Activated CD4-positive, alpha-beta T cell treated with anti-CD3 and anti-CD28 coated beads, Interleukin-2, amount 50 U/mL, for 16 hours (primary cell): ENCODE data around the gene C1orf198.

ENCODE experiments used
- DNase-seq: peaks from one replicate; pipeline ENCODE4 v3.0.0-alpha.2; 2020

Gene C1orf198

DNA sequence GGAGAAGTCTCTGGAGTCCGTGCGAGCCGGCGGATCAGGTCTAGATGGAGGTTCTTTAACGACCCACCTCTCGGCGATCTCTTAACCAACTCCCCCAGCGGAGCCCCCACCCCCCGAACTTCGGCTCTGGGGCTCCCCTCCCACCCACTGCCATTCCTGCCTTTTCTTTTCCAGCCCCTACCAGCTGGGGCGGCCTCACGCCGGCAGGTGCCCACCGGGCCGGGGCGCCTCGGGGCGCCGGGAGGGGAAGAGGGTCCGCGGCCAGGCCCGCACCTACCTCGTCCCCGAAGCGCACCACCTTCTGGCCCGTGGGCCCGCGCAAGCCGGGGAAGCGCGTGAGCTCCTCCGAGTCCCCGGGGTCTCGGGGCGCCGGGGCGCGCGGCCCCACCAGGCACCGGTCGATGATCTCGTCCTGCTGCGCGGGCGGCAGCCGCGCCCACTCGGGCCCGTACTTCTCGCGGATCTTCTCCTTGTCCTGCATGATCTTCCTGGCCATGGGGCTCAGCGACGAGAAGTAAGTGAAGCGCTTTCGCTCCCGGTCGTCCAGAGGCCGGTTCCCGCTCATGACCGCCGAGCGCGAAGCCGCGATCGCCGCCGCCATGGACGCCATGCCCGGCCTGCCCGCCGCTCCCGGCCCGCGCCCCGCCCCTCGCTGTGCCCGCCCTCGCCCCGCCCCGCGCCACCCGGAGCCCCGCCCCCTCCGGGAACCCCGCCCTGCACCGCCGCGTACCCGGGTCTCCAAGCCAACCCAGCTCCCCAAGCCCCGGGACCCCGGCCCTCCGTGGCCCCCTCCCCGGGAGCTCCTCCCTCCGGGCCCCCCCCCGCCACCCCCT lies at the start of gene C1orf198:
Gene C1orf198, minus strand, starts transcription at position 619 of the 833 bp plus-strand sequence. Its CDS starts 9 bp downstream, at position 610.
- peak; percentile 75 for DNase-seq

GRCh38 chr1:230917284-230918135 lies 49.2 kb upstream of the C1orf198 start:
- DNase-seq, result peak; percentile 70

- no peak for DNase-seq
Measured at GRCh38 chr1:230916587-230917283, 48.4 kb upstream of the C1orf198 start.

DNA sequence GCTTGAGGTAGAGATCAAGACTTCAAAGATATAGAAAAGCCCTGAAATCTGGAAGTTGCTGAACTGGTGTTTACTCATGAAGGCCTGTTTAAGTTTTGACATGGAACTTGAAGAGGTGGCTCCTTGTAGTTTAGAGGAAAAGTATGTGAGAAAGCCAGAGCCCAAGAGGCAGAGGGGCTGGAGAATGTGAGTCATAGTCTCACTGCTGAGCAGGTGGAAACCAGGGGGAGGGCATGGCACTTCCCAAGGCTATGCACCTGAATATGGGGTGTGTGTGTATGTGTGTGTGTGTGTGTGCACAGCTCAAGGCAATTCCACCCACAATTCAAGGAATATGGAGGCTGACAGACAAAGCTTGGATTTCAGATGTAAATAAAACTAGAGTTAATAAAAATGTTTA lies 46.8 kb upstream of the C1orf198 start:
- no peak for DNase-seq

GRCh38 chr1:230913496-230913895 lies 45.2 kb upstream of the C1orf198 start:
- DNase-seq, result no peak

GRCh38 chr1:230910755-230911117 lies 42.4 kb upstream of the C1orf198 start:
- DNase-seq, result no peak

- DNase-seq, result no peak
Measured at GRCh38 chr1:230909974-230910754, 41.8 kb upstream of the C1orf198 start.

DNA sequence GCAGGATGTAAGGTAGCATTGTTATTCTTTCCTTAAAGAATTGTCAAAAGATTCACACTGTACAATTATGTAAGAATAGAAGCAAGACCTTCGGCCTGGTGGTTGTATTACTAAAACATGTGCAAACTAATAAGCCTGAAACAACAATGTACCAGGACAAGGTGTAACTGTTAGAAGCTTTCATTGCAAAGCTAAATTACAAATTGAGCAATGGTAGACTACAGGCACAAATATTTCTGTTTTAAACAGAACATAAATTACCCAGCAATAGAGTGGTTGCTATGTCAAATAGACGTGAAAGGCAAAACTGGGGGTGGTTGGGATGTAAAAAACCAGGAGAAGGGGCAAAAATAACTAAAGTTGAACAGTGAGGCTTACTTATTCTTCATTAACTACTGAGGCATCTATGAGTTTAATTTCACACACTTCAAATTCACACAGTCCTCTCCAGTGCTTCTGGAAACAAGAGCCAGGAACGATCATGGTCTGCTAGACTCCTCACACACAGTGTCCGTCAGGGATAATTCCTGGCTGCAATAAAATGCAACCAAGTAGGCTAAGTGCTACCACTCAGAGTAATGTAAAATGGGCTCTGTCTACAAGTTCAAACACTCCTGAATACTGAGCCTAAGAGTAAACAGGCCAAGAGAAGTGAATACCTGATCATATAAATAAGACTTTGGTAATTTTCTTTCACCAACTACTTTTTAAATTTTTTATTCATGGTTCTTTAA lies 39.3 kb upstream of the C1orf198 start:
- no peak for DNase-seq

DNA sequence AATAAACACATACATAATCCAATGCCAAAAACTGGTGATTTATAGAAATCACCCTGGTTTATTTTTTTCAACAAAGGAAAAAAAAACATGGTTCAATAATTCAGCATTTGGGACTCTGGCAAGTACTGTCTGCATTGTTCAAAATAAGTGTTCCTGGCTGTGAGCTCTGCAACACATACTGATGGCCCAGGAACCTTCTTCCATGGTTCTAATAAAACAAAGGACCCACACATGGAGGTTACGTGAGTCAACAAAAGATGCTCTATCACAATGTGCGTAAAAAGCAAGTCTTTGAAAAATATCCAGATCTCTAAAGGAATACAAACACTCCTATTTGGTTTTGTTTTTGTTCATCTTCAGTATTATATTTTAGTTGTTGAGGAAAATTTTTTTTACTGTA lies 37.9 kb upstream of the C1orf198 start:
- DNase-seq, result no peak

- no peak for DNase-seq
Measured at GRCh38 chr1:230905733-230906132, 37.4 kb upstream of the C1orf198 start.

GRCh38 chr1:230902349-230902923 lies 34.1 kb upstream of the C1orf198 start:
- DNase-seq, result no peak

GRCh38 chr1:230901671-230902070 lies 33.4 kb upstream of the C1orf198 start:
- DNase-seq, result no peak

GRCh38 chr1:230900984-230901383 lies 32.7 kb upstream of the C1orf198 start:
- no peak for DNase-seq

DNA sequence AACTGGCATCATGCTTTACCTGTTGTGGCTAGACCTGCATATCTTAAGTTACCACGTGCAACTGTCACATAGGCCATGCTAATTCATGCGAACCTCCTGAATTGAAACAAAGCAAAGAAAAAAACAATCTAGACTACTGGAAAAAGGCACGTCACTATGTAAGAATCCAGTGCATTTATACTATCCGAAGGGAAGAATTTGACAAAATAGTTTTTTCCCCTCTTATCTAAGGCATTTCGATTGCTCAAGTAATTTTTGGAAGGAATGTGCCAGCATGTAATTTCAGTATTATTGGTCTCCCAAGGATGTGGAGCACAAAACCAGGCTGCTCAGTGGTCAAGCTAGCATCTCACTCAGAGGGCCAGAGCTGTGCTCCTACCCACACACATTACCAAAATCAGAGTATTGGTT lies 31.5 kb upstream of the C1orf198 start:
- no peak for DNase-seq

GRCh38 chr1:230898748-230899147 lies 30.4 kb upstream of the C1orf198 start:
- no peak for DNase-seq

DNA sequence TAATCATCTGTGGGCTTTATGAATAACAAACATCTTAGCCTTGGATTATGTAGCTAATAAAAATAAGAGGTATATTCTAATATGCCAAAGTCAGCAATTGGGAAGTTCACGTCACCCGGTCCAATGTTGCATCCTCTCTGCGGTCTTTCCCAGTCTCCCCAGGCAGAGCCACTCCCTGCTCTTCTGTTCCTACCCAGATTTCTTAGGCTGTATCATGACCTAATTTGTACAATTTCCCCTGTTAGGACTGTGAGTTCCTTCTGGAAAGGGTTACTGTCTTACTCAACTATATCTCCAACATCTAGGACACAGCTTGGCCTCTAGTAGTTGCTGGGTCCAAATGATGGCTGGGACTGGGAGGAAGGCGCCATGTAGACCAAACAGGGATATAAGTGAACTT lies 29.8 kb upstream of the C1orf198 start:
- no peak for DNase-seq

DNA sequence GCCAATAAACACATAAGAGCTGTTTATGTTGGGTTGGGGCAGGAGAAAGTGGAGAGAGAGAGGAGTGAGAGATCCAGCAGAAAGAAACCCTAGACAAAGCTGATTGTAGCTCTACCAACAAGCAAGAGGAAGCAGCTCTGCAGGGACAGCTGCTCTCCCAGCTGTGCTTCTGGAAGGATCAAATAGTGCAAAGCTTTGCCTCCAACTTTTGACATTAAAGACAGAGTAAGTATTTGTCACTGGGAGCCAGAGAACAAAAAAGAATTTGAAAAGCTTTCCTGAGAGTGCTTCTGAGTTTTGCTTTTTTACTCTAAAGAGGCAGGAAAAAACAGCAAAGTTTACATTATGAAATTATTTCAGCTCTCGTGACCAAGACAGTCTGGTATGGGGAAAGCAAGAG lies 28.5 kb upstream of the C1orf198 start:
- no peak for DNase-seq

- no peak for DNase-seq
Measured at GRCh38 chr1:230895452-230895851, 27.1 kb upstream of the C1orf198 start.

DNA sequence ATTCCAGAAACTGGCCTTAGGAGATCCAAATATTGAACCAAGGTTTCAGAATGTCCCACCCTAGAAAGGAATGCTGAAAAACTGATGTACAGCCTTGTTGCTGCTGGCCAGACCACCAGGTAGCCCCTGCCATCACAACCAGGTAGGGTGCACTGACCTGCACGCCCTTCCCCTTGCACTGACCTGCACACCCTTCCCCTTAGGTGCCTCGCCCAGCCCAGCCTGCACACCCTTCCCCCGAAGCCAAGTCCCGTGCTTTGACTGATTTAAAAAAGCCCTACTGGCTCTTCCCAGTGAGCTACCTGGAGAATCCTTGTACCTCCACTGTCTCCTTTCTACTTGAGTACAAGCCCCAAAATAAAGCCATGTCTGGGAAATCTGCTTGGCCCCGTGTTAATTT lies 26.3 kb upstream of the C1orf198 start:
- no peak for DNase-seq

DNA sequence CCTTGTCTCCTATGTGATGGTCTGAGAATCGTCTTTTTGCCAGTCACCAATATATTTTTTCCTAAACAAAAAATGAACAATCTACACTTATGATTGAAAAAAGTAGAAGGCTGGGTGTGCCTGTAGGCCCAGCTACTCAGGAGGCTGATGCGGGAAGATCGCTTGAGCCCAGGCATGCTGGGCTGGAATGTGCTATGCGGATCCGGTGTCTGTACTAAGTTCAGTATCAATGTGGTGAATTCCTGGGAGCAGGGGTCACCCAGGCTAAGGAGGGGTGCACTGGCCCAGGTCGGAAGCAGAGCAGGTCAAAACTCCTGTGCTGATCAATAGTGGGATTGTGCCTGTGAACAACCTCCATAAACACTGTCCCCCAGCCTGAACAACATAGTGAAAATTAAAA lies 25.7 kb upstream of the C1orf198 start:
- DNase-seq, result no peak

- DNase-seq, result no peak
Measured at GRCh38 chr1:230892018-230892491, 23.7 kb upstream of the C1orf198 start.
